ENCODE data around the gene SF1.

DNA sequence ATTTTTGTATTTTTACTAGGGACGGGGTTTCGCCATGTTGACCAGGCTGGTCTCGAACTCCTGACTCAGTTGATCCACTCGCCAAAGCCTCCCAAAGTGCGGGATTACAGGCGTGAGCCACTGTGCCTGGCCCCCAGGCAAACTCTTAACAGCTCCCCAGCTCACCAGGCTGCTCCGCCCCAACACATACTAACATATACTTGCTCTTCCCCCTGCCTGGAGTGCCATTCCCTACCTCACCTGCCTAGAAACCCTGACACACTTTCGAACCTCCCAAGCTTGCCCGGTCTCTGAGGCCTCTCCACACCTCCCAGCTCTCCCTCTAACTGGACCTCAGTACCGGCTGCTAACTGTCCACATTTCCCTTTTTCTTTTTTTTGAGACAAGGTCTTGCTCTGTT is 16.2 kb upstream of the SF1 start:
- TF ChIP-seq, protein P1, sequence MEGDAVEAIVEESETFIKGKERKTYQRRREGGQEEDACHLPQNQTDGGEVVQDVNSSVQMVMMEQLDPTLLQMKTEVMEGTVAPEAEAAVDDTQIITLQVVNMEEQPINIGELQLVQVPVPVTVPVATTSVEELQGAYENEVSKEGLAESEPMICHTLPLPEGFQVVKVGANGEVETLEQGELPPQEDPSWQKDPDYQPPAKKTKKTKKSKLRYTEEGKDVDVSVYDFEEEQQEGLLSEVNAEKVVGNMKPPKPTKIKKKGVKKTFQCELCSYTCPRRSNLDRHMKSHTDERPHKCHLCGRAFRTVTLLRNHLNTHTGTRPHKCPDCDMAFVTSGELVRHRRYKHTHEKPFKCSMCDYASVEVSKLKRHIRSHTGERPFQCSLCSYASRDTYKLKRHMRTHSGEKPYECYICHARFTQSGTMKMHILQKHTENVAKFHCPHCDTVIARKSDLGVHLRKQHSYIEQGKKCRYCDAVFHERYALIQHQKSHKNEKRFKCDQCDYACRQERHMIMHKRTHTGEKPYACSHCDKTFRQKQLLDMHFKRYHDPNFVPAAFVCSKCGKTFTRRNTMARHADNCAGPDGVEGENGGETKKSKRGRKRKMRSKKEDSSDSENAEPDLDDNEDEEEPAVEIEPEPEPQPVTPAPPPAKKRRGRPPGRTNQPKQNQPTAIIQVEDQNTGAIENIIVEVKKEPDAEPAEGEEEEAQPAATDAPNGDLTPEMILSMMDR (IDR thresholded peaks at IDR 0.05): no peak
- TF ChIP-seq, protein P2, sequence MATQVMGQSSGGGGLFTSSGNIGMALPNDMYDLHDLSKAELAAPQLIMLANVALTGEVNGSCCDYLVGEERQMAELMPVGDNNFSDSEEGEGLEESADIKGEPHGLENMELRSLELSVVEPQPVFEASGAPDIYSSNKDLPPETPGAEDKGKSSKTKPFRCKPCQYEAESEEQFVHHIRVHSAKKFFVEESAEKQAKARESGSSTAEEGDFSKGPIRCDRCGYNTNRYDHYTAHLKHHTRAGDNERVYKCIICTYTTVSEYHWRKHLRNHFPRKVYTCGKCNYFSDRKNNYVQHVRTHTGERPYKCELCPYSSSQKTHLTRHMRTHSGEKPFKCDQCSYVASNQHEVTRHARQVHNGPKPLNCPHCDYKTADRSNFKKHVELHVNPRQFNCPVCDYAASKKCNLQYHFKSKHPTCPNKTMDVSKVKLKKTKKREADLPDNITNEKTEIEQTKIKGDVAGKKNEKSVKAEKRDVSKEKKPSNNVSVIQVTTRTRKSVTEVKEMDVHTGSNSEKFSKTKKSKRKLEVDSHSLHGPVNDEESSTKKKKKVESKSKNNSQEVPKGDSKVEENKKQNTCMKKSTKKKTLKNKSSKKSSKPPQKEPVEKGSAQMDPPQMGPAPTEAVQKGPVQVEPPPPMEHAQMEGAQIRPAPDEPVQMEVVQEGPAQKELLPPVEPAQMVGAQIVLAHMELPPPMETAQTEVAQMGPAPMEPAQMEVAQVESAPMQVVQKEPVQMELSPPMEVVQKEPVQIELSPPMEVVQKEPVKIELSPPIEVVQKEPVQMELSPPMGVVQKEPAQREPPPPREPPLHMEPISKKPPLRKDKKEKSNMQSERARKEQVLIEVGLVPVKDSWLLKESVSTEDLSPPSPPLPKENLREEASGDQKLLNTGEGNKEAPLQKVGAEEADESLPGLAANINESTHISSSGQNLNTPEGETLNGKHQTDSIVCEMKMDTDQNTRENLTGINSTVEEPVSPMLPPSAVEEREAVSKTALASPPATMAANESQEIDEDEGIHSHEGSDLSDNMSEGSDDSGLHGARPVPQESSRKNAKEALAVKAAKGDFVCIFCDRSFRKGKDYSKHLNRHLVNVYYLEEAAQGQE (IDR thresholded peaks at IDR 0.05; ENCODE audit: insufficient read depth in 1 of 2, low read depth in 2 of 2, low read length in 1 of 2): no peak
